NB4 (cell line): ENCODE results near the gene DHTKD1.
"Not testable (repeated sequence)": the region's sequence is repeated elsewhere in the genome, so short reads cannot be mapped to it uniquely, and the experiment has no call there.

Experiments
- DNase-seq: peaks from one replicate; pipeline ENCODE4 v3.0.0; 2010; ENCODE audit warnings: low read depth
- H3K4me3 ChIP-seq: one replicate; pipeline ENCODE4 v1.5.1; 2011; ENCODE audit warnings: mild to moderate bottlenecking, low read depth, low read length, moderate library complexity
- MYC ChIP-seq: IDR thresholded peaks from 2 replicates; pipeline ENCODE4 v1.6.1; 2011; ENCODE audit warnings: low read depth, low read length
- POLR2A ChIP-seq: IDR thresholded peaks from 2 replicates; pipeline ENCODE4 v1.6.1; 2011; ENCODE audit warnings: mild to moderate bottlenecking; ENCODE audit not compliant: insufficient read length; ENCODE audit errors: extremely low read depth
- TF ChIP-seq, protein P1 (sequence below): IDR thresholded peaks from one replicate; pipeline ENCODE4 v1.5.1; 2012; ENCODE audit warnings: low read depth, low read length
- TF ChIP-seq, protein P2 (sequence below): IDR thresholded peaks from 2 replicates; pipeline ENCODE4 v1.6.1; 2011; ENCODE audit warnings: low read depth, low read length

The DHTKD1 gene

DNA sequence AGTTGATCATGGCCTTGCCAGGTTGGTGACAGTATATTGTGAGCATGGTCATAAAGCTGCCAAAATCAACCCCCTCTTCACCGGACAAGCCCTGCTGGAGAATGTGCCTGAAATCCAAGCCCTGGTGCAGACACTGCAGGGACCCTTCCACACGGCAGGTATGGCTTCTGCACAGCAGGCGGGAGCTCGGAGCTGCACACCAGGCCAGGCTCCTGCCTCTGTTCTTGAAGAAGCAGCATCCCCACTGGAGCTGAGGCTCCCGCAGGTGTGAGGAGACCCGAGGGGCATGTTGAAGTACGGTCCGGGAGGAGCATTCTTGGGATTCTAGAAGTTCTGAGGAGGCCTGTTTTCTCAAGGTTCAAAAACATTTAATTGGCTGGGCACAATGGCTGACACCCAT, 12.7 kb downstream of the DHTKD1 start:
- H3K4me3 ChIP-seq: no peak overlapping the region
- TF ChIP-seq, protein P1, sequence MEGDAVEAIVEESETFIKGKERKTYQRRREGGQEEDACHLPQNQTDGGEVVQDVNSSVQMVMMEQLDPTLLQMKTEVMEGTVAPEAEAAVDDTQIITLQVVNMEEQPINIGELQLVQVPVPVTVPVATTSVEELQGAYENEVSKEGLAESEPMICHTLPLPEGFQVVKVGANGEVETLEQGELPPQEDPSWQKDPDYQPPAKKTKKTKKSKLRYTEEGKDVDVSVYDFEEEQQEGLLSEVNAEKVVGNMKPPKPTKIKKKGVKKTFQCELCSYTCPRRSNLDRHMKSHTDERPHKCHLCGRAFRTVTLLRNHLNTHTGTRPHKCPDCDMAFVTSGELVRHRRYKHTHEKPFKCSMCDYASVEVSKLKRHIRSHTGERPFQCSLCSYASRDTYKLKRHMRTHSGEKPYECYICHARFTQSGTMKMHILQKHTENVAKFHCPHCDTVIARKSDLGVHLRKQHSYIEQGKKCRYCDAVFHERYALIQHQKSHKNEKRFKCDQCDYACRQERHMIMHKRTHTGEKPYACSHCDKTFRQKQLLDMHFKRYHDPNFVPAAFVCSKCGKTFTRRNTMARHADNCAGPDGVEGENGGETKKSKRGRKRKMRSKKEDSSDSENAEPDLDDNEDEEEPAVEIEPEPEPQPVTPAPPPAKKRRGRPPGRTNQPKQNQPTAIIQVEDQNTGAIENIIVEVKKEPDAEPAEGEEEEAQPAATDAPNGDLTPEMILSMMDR: no peak
- TF ChIP-seq POLR2A (no peak), MYC (no peak)
- TF ChIP-seq, protein P2, sequence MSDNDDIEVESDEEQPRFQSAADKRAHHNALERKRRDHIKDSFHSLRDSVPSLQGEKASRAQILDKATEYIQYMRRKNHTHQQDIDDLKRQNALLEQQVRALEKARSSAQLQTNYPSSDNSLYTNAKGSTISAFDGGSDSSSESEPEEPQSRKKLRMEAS: no peak
- no peak for DNase-seq

DNA sequence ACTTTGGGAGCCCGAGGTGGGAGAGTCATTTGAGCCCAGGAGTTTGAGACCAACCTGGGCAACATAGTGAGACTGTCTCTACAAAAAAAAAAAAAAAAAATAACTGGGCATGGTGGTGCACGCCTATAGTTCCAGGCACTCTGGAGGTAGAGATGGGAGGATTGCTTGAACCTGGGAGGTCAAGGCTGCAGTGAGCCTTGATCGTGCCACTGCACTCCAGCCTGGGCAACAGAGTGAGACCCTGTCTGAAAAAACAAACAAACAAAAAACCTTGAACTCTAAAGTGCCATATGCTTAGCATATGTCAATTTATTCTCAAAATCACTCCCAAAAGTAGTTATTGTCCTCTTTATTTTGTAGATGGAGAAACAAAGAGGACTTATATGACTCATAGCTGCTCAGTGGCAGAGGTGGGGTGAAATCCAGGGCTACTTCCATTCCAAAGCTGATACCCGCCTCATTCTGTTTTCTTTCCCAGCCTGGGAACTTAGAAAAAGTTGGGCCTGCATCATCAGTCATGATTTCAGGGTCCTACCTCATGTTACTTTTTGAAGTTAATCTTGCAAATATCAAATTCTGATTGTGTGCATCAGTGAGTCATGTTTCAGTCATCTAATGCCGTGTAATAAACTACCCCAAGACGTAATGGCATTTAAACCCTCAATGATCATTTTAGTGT, 13.3 kb downstream of the DHTKD1 start:
- DNase-seq: no peak
- TF ChIP-seq POLR2A: no peak
- no peak for TF ChIP-seq MYC
- TF ChIP-seq, protein P1: no peak
- H3K4me3 ChIP-seq: no peak overlapping the region

DNA sequence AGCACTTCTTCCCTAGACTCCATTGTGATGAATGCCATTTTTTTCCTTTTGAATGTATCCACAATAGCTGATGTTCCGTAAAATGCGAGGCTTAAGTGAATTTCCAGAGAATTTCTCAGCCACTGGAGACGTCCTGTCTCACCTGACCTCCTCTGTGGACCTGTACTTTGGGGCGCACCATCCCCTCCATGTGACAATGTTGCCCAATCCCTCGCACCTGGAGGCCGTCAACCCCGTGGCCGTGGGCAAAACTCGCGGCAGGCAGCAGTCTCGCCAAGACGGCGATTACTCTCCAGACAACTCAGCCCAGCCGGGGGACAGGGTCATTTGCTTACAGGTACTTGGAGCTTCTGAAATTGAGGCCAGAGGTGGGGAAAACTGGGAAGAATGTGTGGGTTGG, 20.2 kb downstream of the DHTKD1 start:
- DNase-seq: no peak
- TF ChIP-seq, protein P1: no peak
- TF ChIP-seq POLR2A: no peak
- H3K4me3 ChIP-seq: no peak overlapping the region

DNA sequence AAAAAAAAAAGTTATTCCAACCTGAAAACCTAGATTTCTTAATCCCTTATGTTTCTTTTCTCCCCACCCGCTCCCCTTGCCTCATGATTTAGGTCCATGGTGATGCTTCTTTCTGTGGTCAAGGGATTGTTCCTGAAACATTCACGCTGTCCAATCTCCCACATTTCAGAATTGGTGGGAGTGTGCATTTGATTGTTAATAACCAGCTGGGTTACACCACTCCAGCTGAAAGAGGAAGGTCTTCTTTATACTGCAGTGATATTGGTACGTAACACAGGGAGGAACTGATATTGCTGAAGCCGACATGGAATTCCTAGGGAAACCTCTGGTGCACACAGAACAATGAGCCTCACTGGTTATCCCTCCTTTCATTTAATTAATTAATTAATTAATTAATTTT, 22.7 kb downstream of the DHTKD1 start:
- TF ChIP-seq, protein P1: no peak
- TF ChIP-seq, protein P2: no peak
- TF ChIP-seq MYC (no peak), POLR2A (no peak)
- DNase-seq: no peak
- no peak overlapping the region for H3K4me3 ChIP-seq

DNA sequence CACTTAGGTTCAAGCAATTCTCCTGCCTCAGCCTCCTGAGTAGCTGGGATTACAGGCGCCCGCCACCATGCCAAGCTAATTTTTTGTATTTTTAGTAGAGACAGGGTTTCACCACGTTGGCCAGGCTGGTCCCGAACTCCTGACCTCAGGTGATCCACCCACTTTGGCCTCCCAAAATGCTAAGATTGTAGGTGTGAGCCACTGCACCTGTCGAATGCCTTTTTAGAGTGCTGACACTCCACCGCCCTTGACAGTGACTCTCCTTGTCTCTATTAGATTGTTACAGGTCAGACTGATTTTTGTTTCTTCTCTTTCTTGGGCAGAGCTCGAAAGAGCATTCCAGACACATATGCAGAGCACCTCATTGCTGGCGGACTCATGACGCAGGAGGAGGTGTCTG, 28.6 kb downstream of the DHTKD1 start:
- H3K4me3 ChIP-seq, DNase-seq: not testable (repeated sequence)

DNA sequence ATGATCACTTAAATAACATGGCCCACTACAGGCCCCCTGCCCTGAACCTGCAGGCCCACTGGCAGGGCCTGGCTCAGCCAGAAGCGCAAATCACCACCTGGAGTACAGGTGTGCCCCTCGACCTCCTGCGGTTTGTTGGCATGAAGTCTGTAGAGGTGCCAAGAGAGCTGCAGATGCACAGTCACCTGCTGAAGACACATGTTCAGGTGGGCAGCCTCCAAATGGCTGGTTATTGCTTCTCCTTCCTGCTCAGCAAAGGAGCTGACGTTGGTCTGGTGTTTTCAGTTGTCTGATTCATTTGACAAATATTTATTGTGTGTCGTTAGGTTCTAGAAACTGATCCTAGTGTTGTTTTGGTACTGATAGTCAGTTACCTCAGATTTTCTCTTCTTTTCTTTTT, 29.0 kb downstream of the DHTKD1 start:
- H3K4me3 ChIP-seq: no peak overlapping the region
- TF ChIP-seq POLR2A (no peak), MYC (no peak)
- TF ChIP-seq, protein P1: no peak
- TF ChIP-seq, protein P2: no peak
- DNase-seq: no peak

DNA sequence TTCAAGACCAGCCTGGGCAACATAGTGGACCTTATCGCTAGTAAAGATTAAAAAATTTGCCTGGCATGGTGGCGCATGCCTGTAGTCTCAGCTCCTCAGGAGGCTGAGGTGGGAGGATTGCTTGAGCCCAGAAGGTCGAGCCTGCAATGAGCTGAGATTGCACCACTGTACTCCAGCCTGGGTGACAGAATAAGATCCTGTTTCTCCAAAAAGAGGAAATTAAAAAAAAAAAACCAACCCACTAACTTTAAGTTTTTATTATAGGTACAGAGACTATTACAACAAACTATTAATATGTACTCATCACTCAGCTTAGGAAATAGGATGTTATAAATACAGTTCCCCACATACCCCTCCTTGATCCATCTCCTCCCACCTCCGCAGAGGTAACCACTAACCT, 30.2 kb downstream of the DHTKD1 start:
- DNase-seq: no peak
- TF ChIP-seq POLR2A (no peak), MYC (no peak)
- TF ChIP-seq, protein P2: no peak
- TF ChIP-seq, protein P1: no peak
- H3K4me3 ChIP-seq: no peak overlapping the region
